ENCODE data around the gene CAPZB. TPM values are rescaled to one million over a fixed set of nuclear protein-coding genes. Genes with fewer than 3 reads are reported as not detected.
"Not testable (repeated sequence)": the region's sequence is repeated elsewhere in the genome, so short reads cannot be mapped to it uniquely, and the experiment has no call there.

Gene CAPZB
- total RNA-seq = 102 TPM

- DNase-seq (ENCODE audit: low read depth in 2 of 3, low spot score in 2 of 3) = peak; percentile 81 to 91 (median 90)
Observed at GRCh38 chr1:19485362-19486187, at the start of gene CAPZB. Gene CAPZB (minus strand): TSS chr1:19485539. CDS start chr1:19485438, 101 bp downstream.

GRCh38 chr1:19534281-19534680, 48.9 kb upstream of the CAPZB start:
- no peak for DNase-seq (ENCODE audit: low read depth in 2 of 3, low spot score in 2 of 3)

GRCh38 chr1:19533626-19534025, 48.3 kb upstream of the CAPZB start:
- no peak for DNase-seq (ENCODE audit: low read depth in 2 of 3, low spot score in 2 of 3)

GRCh38 chr1:19532519-19532918, 47.2 kb upstream of the CAPZB start:
- DNase-seq (ENCODE audit: low read depth in 2 of 3, low spot score in 2 of 3) = no peak

GRCh38 chr1:19529664-19530063, 44.3 kb upstream of the CAPZB start:
- no peak for DNase-seq (ENCODE audit: low read depth in 2 of 3, low spot score in 2 of 3)

- no peak for DNase-seq (ENCODE audit: low read depth in 2 of 3, low spot score in 2 of 3)
Observed at GRCh38 chr1:19528438-19528837, 43.1 kb upstream of the CAPZB start.

- DNase-seq (ENCODE audit: low read depth in 2 of 3, low spot score in 2 of 3) = no peak
Observed at GRCh38 chr1:19525607-19526545, 40.5 kb upstream of the CAPZB start.

- DNase-seq (ENCODE audit: low read depth in 2 of 3, low spot score in 2 of 3) = no peak
Observed at GRCh38 chr1:19524791-19525190, 39.5 kb upstream of the CAPZB start.

GRCh38 chr1:19522570-19522969, 37.2 kb upstream of the CAPZB start:
- DNase-seq (ENCODE audit: low read depth in 2 of 3, low spot score in 2 of 3) = not testable (repeated sequence)

GRCh38 chr1:19521411-19521810, 36.1 kb upstream of the CAPZB start:
- DNase-seq (ENCODE audit: low read depth in 2 of 3, low spot score in 2 of 3) = no peak

GRCh38 chr1:19517017-19517416, 31.7 kb upstream of the CAPZB start:
- no peak for DNase-seq (ENCODE audit: low read depth in 2 of 3, low spot score in 2 of 3)

GRCh38 chr1:19515201-19515600, 29.9 kb upstream of the CAPZB start:
- no peak for DNase-seq (ENCODE audit: low read depth in 2 of 3, low spot score in 2 of 3)

GRCh38 chr1:19514391-19514831, 29.1 kb upstream of the CAPZB start:
- no peak for DNase-seq (ENCODE audit: low read depth in 2 of 3, low spot score in 2 of 3)

GRCh38 chr1:19512545-19512944, 27.2 kb upstream of the CAPZB start:
- DNase-seq (ENCODE audit: low read depth in 2 of 3, low spot score in 2 of 3) = no peak

- peak in 1 of 3 donors; percentile 39 for DNase-seq (ENCODE audit: low read depth in 2 of 3, low spot score in 2 of 3)
Observed at GRCh38 chr1:19511116-19511515, 25.8 kb upstream of the CAPZB start.

GRCh38 chr1:19509647-19510046, 24.3 kb upstream of the CAPZB start:
- not testable (repeated sequence) for DNase-seq (ENCODE audit: low read depth in 2 of 3, low spot score in 2 of 3)

GRCh38 chr1:19507516-19507915, 22.2 kb upstream of the CAPZB start:
- no peak for DNase-seq (ENCODE audit: low read depth in 2 of 3, low spot score in 2 of 3)

GRCh38 chr1:19505693-19506457, 20.5 kb upstream of the CAPZB start:
- peak in 1 of 3 donors; percentile 86 for DNase-seq (ENCODE audit: low read depth in 2 of 3, low spot score in 2 of 3)

GRCh38 chr1:19504796-19505692, 19.7 kb upstream of the CAPZB start:
- peak in 1 of 3 donors; percentile 56 for DNase-seq (ENCODE audit: low read depth in 2 of 3, low spot score in 2 of 3)

GRCh38 chr1:19502284-19502683, 16.9 kb upstream of the CAPZB start:
- DNase-seq (ENCODE audit: low read depth in 2 of 3, low spot score in 2 of 3) = not testable (repeated sequence)

Measured in hematopoietic multipotent progenitor cell (in vitro differentiated cells).